OCI-LY7 (cell line): ENCODE results near the gene RANBP17. TPM values are rescaled to one million over a fixed set of nuclear protein-coding genes. Genes with fewer than 3 reads are reported as not detected.

ENCODE experiments used
- BruUV-seq: library from RNA; stranded (reverse); fragments of 400-500 nt; replicated peaks from 2 replicates; lab custom pipeline; 2021; lab: Mats Ljungman, UMichigan
- CTCF ChIA-PET: fragments of 300-600 bp; sonication (Branson Sonifier 250); formaldehyde crosslinking; loops from one replicate; lab custom pipeline; 2022; ENCODE audit warnings: antibody characterized with exemption; ENCODE audit not compliant: unreplicated experiment; lab: Charles Lee
- POLR2A ChIA-PET: fragments of 300-600 bp; sonication (Branson Sonifier 250); formaldehyde crosslinking; loops from one replicate; lab custom pipeline; 2022; ENCODE audit warnings: antibody characterized with exemption; lab: Charles Lee
- DNase-seq: peaks from one replicate; pipeline ENCODE4 v3.0.0-alpha.2; 2015; ENCODE audit warnings: low spot score
- H2AFZ ChIP-seq: fragments of 200-600 bp; sonication (generic), shearing (Covaris generic); 2 replicates; pipeline ENCODE4 v1.6.1; 2014; ENCODE audit warnings: mild to moderate bottlenecking, antibody characterized with exemption, low read length, moderate library complexity
- H3K27ac ChIP-seq: fragments of 200-600 bp; sonication (generic); 2 replicates; pipeline ENCODE4 v1.5.1; 2014; ENCODE audit warnings: mixed run types, low read depth, mild to moderate bottlenecking, moderate library complexity, low read length, inconsistent platforms; ENCODE audit not compliant: poor library complexity, severe bottlenecking
- H3K36me3 ChIP-seq: fragments of 200-600 bp; sonication (generic); 2 replicates; pipeline ENCODE4 v1.6.1; 2014; ENCODE audit warnings: mild to moderate bottlenecking, antibody characterized with exemption, low read length, moderate library complexity, mixed read lengths; ENCODE audit not compliant: insufficient read depth
- H3K4me1 ChIP-seq: fragments of 200-600 bp; sonication (generic); 2 replicates; pipeline ENCODE4 v1.5.1; 2014; ENCODE audit warnings: mild to moderate bottlenecking, low read length; ENCODE audit not compliant: insufficient read depth, poor library complexity, severe bottlenecking
- H3K4me2 ChIP-seq: fragments of 200-600 bp; sonication (generic); 2 replicates; pipeline ENCODE4 v1.6.1; 2014; ENCODE audit warnings: mild to moderate bottlenecking, low read length
- H3K4me3 ChIP-seq: fragments of 200-600 bp; sonication (generic); 2 replicates; pipeline ENCODE4 v1.5.1; 2014; ENCODE audit warnings: mild to moderate bottlenecking, low read depth, low read length; ENCODE audit not compliant: poor library complexity, severe bottlenecking
- H3K79me2 ChIP-seq: fragments of 200-600 bp; sonication (generic); 2 replicates; pipeline ENCODE4 v1.6.1; 2016; ENCODE audit warnings: low read depth, mild to moderate bottlenecking, low read length, moderate library complexity, mixed read lengths; ENCODE audit not compliant: insufficient read depth
- H3K9me2 ChIP-seq: fragments of 200-600 bp; sonication (generic); 2 replicates; pipeline ENCODE4 v1.6.1; 2016; ENCODE audit warnings: mild to moderate bottlenecking, low read length, mixed read lengths; ENCODE audit not compliant: insufficient read depth
- H3K9me3 ChIP-seq: fragments of 200-600 bp; sonication (generic); 2 replicates; pipeline ENCODE4 v1.6.1; 2014; ENCODE audit warnings: mild to moderate bottlenecking, mixed run types, low read length, mixed read lengths
- H4K20me1 ChIP-seq: fragments of 200-600 bp; sonication (generic); 2 replicates; pipeline ENCODE4 v1.6.1; 2014; ENCODE audit warnings: mild to moderate bottlenecking, antibody characterized with exemption, low read length, moderate library complexity, mixed read lengths; ENCODE audit not compliant: insufficient read depth
- EZH2phosphoT487 ChIP-seq: fragments of 200-600 bp; sonication (generic); IDR thresholded peaks from 2 replicates; pipeline ENCODE4 v1.6.1; 2018; ENCODE audit warnings: low read depth, borderline replicate concordance, mild to moderate bottlenecking, mixed run types, antibody characterized with exemption, low read length, moderate library complexity, mixed read lengths
- intact Hi-C: fragments of 100-400 bp; cut with micrococcal nuclease; formaldehyde crosslinking; loops from one replicate; pipeline ENCODE4 v1.10.0; 2022; ENCODE audit not compliant: unreplicated experiment
- total RNA-seq, 2 experiments: library from RNA; depleted of rRNA in 1 of 2; stranded (reverse); fragments of >200 nt in 1 of 2; shearing (Covaris generic) in 1 of 2; gene quantifications; 2 replicates each; pipeline ENCODE4 v1.2.3, GENCODE V29; 2014 to 2022
- TF ChIP-seq, protein P1 (sequence below): fragments of 200-600 bp; sonication (generic); conservative IDR thresholded peaks from 2 replicates; pipeline ENCODE4 v1.5.1; 2014; ENCODE audit warnings: mild to moderate bottlenecking, antibody characterized with exemption, low read length, moderate library complexity, mixed read lengths

The RANBP17 gene
- total RNA-seq, 2 experiments from 2014 or later, result not detected

DNA sequence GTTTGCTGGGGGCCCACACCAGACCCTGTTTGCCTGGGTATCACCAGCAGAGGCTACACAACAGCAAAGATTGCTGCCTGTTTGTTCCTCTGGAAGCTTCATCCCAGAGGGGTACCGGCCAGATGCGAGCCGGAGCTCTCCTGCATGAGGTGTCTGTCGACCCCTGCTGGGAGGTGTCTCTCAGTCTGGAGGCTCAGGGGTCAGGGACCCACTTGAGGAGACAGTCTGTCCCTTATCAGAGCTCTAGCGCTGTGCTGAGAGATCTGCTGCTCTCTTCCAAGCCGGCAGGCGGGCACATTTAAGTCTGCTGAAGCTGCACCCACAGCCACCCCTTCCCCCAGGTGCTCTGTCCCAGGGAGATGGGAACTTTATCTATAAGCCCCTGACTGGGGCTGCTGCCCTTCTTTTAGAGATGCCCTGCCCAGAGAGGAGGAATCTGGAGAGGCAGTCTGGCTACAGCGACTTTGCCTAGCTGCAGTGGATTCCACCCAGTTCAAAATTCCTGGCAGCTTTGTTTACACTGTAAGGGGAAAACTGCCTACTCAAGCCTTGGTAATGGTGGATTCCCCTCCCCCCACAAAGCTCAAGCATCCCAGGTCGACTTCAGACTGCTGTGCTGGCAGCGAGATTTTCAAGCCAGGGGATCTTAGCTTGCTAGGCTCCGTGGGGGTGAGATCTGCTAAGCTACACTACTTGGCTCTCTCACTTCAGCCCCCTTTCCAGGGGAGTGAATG is 241.2 kb downstream of the RANBP17 start:
- TF ChIP-seq, protein P1, sequence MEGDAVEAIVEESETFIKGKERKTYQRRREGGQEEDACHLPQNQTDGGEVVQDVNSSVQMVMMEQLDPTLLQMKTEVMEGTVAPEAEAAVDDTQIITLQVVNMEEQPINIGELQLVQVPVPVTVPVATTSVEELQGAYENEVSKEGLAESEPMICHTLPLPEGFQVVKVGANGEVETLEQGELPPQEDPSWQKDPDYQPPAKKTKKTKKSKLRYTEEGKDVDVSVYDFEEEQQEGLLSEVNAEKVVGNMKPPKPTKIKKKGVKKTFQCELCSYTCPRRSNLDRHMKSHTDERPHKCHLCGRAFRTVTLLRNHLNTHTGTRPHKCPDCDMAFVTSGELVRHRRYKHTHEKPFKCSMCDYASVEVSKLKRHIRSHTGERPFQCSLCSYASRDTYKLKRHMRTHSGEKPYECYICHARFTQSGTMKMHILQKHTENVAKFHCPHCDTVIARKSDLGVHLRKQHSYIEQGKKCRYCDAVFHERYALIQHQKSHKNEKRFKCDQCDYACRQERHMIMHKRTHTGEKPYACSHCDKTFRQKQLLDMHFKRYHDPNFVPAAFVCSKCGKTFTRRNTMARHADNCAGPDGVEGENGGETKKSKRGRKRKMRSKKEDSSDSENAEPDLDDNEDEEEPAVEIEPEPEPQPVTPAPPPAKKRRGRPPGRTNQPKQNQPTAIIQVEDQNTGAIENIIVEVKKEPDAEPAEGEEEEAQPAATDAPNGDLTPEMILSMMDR, result no peak
- no peak for TF ChIP-seq EZH2phosphoT487
- Histone ChIP-seq H4K20me1 (no peaks in the 10 kb centered on the region), H3K4me1 (no peaks in the 10 kb centered on the region), H2AFZ (no peak overlapping the region), H3K9me2 (no peaks in the 10 kb centered on the region), H3K9me3 (no peaks in the 10 kb centered on the region), H3K79me2 (no peaks in the 10 kb centered on the region), H3K36me3 (no peaks in the 10 kb centered on the region), H3K27ac (no peak overlapping the region), H3K4me3 (no peak overlapping the region), H3K4me2 (no peak overlapping the region)
- ChIA-PET CTCF (no interaction called here), POLR2A (no interaction called here)
- intact Hi-C loops, result no loop called here
- no peak for DNase-seq
- BruUV-seq, result no TSS peak

DNA sequence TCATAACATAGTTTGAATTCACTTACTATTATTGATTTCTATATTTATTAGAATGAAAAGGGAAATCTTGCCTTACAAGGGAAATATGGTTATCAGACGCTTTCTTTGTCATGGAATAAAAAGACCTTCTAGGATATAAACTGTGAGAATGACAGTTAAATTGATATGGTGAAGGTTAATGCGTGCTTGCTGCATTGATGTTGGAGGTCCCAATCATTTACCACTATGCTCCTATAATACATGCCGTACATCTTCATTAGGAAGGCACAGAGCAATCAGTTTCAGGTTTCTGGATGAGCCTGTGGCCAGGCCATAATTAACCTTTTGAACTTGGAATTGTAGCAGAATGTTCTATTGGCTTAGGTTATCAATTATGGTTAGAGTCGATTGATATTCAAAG is 245.9 kb downstream of the RANBP17 start:
- Histone ChIP-seq H2AFZ (no peak overlapping the region), H3K4me2 (no peak overlapping the region), H3K9me3 (no peaks in the 10 kb centered on the region), H3K36me3 (no peaks in the 10 kb centered on the region), H3K4me1 (no peaks in the 10 kb centered on the region), H4K20me1 (no peaks in the 10 kb centered on the region), H3K9me2 (no peaks in the 10 kb centered on the region), H3K4me3 (no peak overlapping the region), H3K27ac (no peak overlapping the region), H3K79me2 (no peaks in the 10 kb centered on the region)
- intact Hi-C loops, result no loop called here
- POLR2A ChIA-PET, result no interaction called here
- CTCF ChIA-PET, result no interaction called here
- BruUV-seq, result no TSS peak
- TF ChIP-seq, protein P1, result no peak
- TF ChIP-seq EZH2phosphoT487, result no peak
- DNase-seq, result no peak

DNA sequence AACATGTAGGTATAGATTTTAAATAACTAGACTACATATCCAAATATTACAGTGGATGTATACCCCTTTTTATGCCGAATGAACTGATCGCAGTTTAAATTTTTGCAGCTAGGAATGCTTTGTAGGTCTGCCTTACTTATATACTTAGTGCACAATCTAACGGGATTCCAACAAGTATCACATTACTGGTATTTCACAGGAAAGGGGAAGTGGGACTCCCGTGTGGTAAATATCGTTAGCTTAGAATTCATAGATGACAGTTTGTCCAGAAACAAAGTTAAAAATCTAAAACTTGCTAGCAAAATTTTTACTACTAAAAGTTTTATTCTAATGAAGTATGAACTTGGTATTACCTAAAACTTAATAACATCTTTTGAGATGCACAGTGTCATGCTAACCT is 253.7 kb downstream of the RANBP17 start:
- Histone ChIP-seq H3K4me1 (no peaks in the 10 kb centered on the region), H3K9me2 (no peaks in the 10 kb centered on the region), H2AFZ (no peak overlapping the region), H4K20me1 (no peaks in the 10 kb centered on the region), H3K9me3 (no peaks in the 10 kb centered on the region), H3K4me3 (no peak overlapping the region), H3K36me3 (no peaks in the 10 kb centered on the region), H3K27ac (no peak overlapping the region), H3K79me2 (no peaks in the 10 kb centered on the region), H3K4me2 (no peak overlapping the region)
- no TSS peak for BruUV-seq
- no peak for TF ChIP-seq EZH2phosphoT487
- TF ChIP-seq, protein P1, result no peak
- CTCF ChIA-PET, result no interaction called here
- no peak for DNase-seq
- POLR2A ChIA-PET, result interaction anchor here (0.5 kb wide), 1 partner anchor 80 kb away, joined by 3 read pairs; no protein-coding TSS in a partner anchor
- intact Hi-C loops, result no loop called here
